Activated CD4-positive, alpha-beta T cell treated with anti-CD3 and anti-CD28 coated beads for 1 hour (primary cell): ENCODE measurements around the gene OR10K1.
"Not testable (repeated sequence)": the region's sequence is repeated elsewhere in the genome, so short reads cannot be mapped to it uniquely, and the experiment has no call there.

Source experiments
- DNase-seq: peaks from one replicate; pipeline ENCODE4 v3.0.0-alpha.2; 2020

OR10K1 gene, protein sequence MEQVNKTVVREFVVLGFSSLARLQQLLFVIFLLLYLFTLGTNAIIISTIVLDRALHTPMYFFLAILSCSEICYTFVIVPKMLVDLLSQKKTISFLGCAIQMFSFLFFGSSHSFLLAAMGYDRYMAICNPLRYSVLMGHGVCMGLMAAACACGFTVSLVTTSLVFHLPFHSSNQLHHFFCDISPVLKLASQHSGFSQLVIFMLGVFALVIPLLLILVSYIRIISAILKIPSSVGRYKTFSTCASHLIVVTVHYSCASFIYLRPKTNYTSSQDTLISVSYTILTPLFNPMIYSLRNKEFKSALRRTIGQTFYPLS

DNA sequence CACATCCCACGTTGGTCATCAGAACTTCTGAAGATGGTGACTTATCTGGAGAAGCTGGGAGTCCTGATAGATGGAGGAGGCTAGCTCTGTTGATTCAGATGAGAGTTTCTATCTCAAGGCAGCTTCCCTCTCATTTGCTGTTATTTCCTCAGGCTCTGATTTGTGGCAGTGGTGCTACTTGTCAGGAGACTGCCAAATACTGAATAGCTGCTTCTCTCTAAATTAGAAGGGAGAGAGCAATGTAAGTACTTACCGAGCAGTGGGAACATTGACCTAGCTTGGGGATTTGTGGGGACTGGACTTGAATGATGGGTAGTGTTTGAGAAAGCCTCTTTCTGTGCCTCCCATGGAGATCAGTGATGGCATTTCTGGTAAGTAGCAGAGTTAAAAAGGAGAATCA is at the start of gene OR10K1:
Gene OR10K1, plus strand, starts transcription at position 301 of the 400 bp plus-strand sequence. CDS start 3,728 bp downstream, outside the sequence.
- no peak for DNase-seq

DNA sequence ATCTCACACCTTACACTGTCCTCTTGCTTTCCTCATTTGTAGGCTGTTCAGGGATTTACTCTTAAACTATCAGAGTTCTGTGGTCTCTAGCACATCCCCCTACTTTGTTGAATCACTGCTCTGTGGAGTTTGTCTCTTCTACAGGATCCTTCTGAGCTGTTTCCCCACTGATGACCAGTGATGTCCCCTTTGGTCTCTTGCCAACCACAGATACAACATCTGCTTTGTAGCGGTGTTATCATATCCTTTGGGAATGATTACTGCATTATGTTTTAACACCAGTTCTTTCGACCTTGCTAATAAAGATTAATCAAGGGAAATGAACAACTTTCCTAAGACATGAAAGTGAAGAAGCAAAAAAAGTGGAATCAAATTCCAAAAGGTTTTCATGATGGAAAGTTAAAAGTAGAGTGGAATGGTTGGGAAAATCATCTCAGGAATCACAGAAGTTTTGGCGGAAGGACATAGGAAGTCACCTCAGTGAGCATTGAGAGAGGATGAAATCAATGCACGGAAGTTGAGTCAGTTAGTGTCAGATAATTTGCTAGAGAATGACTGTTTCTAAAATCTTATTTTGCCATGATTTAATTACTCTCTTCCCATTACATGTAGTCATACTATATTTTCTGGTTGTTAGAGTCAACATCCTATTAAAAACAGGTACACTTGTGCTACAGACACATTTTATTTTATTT is 46.8 kb upstream of the OR10K1 start:
- DNase-seq: no peak

DNA sequence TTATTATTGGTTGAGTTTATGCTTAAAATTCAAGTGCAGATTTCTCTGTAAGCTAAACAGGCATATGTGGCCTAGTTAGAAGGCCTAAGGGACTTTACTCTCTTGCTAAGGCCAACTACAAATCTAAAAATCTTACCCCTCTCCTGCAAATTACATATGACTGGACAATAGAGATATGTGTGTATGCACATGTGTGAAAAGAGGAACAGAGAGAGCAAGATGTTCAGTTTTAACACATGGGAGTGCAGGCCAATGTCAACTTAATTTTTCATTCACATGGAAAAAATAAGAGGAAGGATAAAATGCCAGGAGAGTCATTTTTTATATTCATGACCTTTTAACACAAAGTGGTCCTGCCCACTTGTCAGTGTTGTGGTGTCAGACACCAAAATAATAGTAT is 44.0 kb upstream of the OR10K1 start:
- no peak for DNase-seq

DNA sequence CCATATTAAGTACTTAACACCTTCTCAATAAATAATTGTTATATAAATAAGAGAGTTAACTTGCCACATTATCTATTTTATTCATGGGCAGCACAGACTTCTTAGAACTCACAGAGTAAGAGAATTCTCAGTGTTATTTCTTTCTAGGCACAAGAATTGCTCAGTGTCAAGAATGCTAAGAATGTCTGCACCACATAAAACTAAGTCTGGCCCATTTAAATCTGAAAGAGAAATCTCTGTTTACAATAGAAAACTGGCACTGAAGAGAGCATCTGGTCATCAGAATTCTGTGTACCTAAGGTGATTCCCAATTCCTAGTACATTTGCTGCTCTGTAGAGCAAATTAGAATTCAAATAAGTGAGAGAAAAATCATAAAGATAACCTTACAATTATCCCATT is 39.4 kb upstream of the OR10K1 start:
- no peak for DNase-seq

DNA sequence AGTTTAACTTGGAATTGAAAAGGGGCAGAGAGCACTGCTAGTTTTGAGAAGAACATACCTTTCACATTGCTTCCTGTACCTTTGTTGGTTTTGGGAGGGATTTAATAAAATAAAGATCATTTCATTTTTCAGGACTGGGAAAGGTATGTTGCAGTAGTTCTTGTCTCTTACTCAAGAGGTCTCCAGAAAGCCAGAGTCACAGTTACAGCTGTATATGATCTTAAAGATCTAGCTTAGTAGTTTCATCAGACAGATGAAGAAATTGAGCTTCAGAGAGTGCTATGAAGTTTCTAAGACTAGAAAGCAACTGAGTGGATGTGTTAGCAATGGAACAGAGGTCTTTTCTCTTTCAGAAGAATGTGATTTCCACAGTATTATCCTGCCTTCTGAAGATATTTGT is 36.6 kb upstream of the OR10K1 start:
- DNase-seq: no peak

DNA sequence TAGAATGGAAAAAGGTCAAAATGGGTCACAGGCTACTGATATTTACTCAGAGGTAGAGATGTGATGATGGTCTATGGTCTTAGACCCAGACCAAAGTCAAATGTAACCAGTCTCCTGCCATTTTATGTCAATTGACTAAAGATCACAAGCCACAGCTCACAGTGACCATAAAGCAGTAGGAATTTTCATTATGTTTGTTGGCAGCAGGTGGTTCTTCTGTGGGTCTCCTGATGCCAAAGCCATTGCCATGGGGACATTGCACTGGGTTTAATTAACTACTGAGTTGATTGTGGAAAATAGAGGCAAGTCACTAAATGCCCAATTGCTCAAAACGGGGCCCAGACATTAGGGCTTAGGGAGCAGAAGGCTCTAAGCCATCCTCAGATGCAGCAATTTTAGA is 35.5 kb upstream of the OR10K1 start, which contains the start of gene OR10K2:
Gene OR10K2, minus strand, starts transcription at position 101 of the 400 bp plus-strand sequence. CDS start 5,371 bp downstream, outside the sequence.
- DNase-seq: no peak

DNA sequence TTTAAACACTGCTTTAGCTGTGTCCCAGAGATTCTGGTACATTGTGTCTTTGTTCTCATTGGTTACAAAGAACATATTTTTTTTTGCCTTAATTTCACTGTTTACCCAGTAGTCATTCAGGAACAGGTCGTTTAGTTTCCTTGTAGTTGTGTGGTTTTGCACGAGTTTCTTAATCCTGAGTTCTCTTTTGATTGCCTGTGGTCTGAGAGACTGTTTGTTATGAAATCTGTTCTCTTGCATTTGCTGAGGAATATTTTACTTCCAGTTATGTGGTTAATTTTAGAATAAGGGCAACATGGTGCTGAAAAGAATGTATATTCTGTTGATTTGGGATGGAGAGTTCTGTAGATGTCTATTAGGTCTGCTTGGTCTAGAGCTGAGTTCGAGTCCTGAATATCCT is 31.5 kb upstream of the OR10K1 start:
- DNase-seq: not testable (repeated sequence)

DNA sequence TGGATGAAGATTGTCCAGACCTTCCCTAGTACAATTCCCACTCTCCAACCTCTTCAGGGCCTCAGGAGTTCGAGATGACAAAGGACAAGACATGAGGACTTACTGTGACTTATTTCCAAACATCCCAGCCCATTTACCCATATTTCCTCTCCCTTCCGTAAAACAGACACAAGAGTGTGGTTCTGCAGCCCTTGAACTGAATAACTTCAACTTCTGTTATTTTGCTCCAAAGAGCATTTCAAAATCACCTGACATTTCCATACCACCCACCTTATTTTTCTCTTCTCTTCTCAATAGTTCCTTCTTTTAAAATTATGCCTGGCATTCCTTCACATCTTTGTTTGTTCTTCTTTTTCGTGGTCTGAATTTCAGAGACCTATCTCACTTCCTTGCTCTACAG is 26.9 kb upstream of the OR10K1 start:
- DNase-seq: no peak

DNA sequence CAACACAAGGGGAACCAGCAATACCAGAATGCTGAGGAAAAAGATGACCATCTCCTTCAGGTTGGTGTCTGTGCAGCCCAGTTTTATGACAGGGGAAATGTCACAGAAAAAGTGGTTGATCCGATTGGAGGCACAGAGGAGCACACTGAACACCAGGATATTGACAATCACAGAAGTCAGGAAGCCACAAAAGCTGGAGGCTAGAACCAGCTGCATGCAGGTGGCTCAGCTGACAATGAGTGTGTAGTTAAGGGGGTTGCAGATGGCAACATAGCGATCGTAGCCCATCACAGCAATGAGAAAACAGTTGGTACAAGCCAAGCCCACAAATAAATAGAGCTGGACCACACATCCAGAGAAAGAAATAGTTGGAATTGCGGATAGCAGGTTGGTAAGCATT is 16.3 kb upstream of the OR10K1 start:
- no peak for DNase-seq

DNA sequence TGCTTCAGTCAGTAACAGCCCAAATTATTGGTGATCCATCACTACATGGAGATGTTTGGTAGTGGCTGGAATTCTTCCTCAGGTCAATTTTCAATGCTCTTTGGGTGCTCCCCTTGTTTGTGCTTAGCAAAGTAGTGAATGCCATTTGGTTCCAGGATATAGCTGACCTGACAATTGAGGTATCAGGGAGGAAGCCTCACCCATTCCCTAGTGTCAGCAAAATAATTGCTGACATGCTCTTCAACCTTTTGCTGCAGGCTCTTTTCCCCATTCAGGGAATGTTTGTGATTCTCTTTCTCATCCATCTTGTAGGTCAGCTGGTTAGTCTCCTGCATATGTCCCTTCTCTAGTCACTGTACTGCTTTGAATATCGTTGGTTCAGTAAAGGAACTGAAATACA is 7.1 kb upstream of the OR10K1 start:
- DNase-seq: no peak

DNA sequence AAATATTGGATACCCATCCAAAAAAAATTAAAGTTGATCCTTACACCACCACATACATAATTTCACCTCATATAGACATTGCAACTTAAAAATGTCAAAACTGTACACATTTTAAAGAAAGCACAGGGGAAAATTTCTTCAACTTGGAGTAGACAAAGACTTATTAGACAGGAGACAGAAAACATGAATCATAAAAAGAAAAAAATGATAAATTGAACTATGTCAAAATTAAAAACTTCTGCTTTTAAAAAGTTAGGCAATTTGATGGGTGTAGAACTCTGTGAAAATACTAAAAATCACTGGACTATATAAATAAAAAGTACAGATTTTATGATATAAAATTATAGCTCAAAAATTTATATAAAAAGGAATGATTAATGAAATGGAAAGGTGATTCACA is 4.4 kb upstream of the OR10K1 start:
- DNase-seq: no peak

DNA sequence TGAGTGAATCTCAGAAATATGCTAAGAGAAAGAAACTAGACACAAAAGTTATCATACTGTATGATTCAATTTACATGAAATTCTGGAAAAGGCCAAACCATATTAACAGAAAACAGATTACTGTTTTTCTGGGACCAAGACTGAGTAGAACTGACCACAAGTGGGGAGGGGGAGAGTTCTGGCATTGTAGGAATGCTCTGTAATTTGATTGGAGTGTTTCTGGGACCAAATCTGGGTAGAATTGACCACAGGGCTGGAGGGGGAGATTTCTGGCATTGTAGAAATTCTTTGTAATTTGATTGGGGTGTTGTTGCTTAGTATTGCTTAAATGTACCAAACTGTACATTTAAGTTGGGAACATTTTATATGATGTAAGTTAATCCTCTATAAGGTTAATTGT is 3.4 kb upstream of the OR10K1 start:
- no peak for DNase-seq

DNA sequence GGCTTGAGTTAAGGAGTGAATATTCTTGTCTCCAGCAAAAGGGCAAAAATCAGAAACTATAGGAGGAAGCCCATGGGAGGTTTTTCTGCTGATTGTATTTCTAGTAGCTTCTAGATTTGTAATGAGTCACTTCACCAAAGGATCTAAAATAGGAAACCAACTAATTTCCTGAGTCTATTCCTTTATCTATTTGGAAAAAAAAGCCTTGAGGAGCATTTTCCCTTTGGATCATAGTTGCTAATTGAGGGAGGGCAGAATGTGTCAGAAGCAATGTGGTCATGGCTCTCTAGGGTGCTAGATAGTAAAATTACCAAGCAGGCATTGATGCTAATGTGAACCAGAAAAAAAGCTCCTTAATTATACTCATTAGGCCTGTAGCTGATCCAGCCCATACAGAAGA is 10.3 kb downstream of the OR10K1 start, which contains the start of gene OR10R2:
Gene OR10R2, plus strand, starts transcription at position 301 of the 400 bp plus-strand sequence. CDS start 106 bp downstream, outside the sequence.
- no peak for DNase-seq

DNA sequence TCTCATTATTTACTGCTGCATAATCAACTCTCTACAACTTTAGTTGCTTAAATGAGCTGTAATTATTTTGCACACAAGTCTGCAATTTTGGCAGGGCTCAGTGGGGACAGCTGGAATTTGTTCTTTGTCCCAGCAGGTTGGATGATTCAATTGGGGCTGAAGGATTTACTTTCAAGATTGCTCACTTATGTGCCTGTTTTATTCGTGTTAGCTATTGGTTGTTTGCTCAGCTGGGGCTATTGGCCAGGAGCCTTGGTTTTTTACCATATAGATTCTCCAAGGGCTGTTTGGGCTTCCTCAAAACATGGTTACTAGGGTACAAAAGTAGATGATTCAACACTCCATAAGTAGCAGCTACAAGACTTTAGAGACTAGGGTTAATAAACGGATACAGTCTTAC is 23.8 kb downstream of the OR10K1 start:
- DNase-seq: no peak

DNA sequence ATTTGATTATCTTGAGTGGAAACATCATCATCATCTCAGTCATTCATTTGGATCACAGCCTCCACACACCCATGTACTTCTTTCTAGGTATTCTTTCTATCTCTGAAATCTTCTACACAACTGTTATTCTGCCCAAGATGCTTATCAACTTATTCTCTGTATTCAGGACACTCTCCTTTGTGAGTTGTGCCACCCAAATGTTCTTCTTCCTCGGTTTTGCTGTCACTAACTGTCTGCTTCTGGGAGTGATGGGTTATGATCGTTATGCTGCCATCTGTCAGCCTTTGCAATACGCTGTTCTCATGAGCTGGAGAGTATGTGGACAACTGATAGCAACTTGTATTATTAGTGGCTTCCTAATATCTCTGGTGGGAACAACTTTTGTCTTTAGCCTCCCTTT is 29.7 kb downstream of the OR10K1 start:
- DNase-seq: no peak

DNA sequence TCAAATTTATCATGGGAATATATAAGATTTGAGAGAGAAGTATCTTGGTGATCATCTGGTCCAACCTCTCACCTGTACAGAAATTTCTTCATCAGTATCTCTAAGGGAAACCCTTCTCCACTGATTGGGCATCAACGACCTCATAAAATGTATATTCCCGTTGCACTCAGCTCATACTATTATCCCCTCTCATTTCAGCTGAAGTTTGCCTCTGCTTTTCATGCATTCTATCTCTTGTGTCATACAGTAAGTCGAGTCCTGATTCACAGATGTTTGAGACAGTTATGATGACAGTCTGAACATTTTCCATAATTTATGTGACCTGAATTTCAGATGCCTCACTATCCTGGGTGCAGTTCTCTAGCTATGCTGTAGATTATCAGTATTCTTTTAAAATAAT is 31.4 kb downstream of the OR10K1 start:
- DNase-seq: no peak

DNA sequence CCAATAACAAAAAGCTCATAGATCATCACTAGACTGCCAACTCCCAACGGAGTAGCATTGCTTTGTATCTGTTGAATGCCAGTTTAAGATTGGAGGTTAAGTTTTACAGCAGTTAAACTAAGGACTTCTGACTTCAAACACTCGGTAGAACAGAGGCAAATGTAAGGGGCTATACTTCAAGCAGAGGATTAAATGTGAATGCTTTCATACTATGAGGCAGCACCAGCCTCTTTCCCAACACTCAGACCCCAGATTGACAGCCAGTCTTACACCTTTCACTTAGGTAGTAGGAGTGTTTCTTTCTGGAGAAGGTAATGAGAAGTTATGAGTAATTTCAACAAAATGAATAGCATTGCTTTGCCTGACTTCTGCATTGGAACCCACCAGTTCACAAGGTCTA is 33.2 kb downstream of the OR10K1 start:
- DNase-seq: no peak

DNA sequence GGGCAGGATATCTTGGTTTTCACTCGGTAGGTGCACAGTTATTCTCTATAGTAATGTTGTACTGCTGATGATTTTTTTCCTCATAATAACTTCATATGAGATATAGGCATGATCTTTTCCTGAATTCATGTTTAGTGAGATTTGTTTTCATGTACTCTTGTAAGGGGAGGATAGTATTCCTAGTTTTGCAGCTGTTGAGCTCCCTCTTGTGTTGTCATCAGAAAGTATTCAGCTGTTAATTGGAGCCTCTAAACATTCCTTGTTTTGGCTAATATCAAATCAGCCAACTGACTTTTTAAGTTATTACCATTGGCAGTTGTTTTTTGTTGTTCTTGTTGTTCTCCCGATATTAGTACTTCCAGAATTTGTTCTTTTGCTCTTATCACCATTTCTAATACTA is 34.7 kb downstream of the OR10K1 start:
- DNase-seq: no peak

DNA sequence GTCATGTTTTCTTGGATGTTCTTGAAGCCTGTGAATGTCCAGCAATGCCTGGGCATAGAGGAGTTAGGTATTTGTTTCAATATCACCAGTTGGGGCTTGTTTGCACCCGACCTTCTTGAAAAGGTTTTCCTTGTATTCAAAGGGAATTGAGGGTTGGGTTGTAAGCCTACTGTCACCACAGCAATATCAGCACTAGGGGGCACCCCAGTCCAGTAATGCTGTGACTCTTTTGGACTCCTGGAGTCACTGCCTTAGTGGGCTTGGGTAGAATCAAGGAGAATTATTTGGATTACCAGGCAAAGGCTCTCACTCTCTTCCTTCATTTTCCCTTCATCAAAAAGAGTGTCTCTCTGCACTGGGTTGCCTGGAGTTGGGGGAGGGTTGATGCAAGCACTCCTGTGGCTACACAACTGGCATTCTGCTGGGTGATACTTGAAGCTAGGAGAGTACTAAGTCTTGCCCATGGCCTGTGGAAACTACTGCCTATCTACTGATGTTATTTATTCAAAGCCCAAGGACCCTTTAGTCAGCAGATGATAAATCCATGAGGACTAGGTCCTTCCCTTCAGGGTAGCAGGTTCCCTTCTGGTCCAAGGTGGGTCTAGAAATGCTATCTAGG is 44.8 kb downstream of the OR10K1 start:
- no peak for DNase-seq

DNA sequence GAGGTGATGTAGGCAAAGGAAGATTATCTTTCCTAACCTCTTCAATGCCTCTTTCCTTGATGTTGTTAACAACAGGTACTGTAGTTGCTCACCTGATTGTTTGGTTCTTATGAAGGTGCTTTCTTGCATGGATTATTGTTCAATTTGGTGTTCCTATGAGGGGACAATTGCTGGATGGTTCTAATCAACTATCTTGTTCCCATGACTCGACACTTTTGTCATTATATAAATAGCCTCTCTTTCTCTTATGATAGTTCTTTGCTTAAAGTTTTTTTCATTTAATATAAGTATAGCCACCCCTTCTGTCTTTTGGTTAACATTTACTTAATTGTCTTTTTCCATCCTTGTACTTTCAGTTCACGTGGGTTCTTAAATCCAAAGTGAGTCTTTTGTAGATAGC is 45.9 kb downstream of the OR10K1 start:
- DNase-seq: no peak

DNA sequence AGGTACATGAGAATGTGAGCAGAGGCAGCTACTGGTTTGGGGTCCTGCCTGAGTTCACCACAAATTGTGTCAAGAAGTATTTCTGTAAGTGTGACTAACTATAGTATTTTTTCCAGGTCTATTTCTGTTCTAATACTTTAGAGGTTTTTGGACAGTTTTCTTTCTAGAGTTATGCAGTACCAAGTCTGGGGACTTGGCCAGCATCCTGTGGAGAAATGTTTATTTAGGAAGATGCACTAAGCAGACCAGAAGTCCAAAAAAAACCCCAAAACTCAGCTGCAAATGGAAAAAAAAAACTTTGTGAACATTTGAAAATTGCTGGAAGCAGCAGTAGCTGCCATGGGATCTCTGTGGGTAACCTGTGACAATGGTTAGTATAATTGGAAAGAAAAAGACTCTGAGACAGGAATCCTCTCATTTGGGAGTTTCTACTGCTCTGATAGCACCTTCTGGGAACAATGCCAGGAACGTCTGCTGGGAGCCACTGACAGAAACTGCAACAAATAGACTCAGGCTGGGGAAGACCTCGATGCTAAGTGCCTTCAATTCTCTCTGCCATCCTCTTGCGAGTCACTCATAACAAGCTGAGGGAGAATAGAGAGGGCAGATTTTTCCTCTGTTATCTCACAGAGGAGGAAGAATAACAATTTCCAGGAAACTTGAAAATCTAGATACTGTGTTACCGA is 48.0 kb downstream of the OR10K1 start:
- DNase-seq: no peak

DNA sequence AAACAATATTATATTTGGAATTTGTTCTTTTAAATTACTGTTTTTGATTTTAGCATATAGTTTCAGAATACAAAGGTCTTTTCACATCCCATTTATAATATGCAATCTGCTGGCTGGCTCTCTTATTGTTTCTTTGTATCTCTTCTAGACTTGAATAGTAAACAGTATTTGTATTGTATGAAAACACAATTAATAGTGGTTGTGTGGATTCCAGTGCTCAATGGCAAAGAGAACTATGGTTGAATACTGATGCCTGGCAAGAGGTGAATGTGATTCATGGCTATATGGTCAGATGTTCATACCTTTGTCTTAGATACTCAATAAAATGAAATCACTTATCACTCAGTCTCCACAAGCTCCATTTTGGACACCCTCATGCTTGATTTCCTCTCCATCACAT is 55.3 kb downstream of the OR10K1 start:
- no peak for DNase-seq
